ENCODE results near the gene COL25A1. TPM values are rescaled to one million over a fixed set of nuclear protein-coding genes. Genes with fewer than 3 reads are reported as not detected.

COL25A1 gene
- total and polyA plus RNA-seq, 4 donors = 0.61 to 4.4 (median 2.1) TPM

DNA sequence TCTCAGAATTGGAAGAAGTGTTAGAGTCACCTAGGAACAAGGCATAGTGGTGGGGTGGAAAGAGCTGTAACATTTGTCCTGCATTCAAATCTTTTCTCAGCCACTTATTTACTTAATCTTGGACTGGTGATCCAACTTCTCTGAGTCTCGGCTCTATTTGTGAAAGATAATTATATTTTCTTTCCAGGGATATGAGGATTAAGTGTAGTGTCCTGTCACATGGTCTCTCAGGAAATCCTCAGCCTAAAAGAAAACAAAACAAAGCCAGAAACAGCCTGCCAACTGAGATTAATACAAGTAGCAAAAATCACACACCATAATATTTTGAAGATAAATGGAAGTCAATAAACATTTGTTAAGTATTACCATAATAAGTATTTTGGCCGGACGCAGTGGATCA, 506.3 kb downstream of the COL25A1 start:
- no peak for TF ChIP-seq EGR1 (IDR thresholded peaks at IDR 0.05; ENCODE audit: low read depth in 2 of 2)
- TF ChIP-seq, protein P1, sequence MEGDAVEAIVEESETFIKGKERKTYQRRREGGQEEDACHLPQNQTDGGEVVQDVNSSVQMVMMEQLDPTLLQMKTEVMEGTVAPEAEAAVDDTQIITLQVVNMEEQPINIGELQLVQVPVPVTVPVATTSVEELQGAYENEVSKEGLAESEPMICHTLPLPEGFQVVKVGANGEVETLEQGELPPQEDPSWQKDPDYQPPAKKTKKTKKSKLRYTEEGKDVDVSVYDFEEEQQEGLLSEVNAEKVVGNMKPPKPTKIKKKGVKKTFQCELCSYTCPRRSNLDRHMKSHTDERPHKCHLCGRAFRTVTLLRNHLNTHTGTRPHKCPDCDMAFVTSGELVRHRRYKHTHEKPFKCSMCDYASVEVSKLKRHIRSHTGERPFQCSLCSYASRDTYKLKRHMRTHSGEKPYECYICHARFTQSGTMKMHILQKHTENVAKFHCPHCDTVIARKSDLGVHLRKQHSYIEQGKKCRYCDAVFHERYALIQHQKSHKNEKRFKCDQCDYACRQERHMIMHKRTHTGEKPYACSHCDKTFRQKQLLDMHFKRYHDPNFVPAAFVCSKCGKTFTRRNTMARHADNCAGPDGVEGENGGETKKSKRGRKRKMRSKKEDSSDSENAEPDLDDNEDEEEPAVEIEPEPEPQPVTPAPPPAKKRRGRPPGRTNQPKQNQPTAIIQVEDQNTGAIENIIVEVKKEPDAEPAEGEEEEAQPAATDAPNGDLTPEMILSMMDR (IDR thresholded peaks at IDR 0.05; ENCODE audit: low read depth, low read length, missing input control) = no peak
- TF ChIP-seq TAF1 (conservative IDR thresholded peaks at IDR 0.05) = no peak
- no peak for TF ChIP-seq HNF4A (conservative IDR thresholded peaks at IDR 0.05)
- TF ChIP-seq SP1 (IDR thresholded peaks at IDR 0.05) = no peak
- TF ChIP-seq HNF4G (IDR thresholded peaks at IDR 0.05) = no peak
- no peak for TF ChIP-seq JUND (IDR thresholded peaks at IDR 0.05)
- TF ChIP-seq RXRA (IDR thresholded peaks at IDR 0.05) = no peak
- TF ChIP-seq, protein P2, sequence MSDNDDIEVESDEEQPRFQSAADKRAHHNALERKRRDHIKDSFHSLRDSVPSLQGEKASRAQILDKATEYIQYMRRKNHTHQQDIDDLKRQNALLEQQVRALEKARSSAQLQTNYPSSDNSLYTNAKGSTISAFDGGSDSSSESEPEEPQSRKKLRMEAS (IDR thresholded peaks at IDR 0.05) = no peak
- no peak for TF ChIP-seq RAD21 (IDR thresholded peaks at IDR 0.05)
- no peak for TF ChIP-seq NR2F2 (IDR thresholded peaks at IDR 0.05)
- TF ChIP-seq FOXA2 (IDR thresholded peaks at IDR 0.05) = no peak
- TF ChIP-seq, protein P3, sequence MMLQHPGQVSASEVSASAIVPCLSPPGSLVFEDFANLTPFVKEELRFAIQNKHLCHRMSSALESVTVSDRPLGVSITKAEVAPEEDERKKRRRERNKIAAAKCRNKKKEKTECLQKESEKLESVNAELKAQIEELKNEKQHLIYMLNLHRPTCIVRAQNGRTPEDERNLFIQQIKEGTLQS (IDR thresholded peaks at IDR 0.05) = no peak
- TF ChIP-seq GABPA (IDR thresholded peaks at IDR 0.05 in 1 of 2, conservative IDR thresholded peaks at IDR 0.05 in 1 of 2) = no peak
- no peak for TF ChIP-seq YY1 (IDR thresholded peaks at IDR 0.05)
- Histone ChIP-seq H3K9me3 (ENCODE audit: control insufficient read depth in 4 of 4, low read length in 3 of 4) (no peaks in the 10 kb centered on the region), H3K4me3 (ENCODE audit: low read depth in 1 of 3, low read length in 3 of 3) (no peak overlapping the region), H3K27me3 (ENCODE audit: control insufficient read depth in 4 of 4, insufficient read depth in 4 of 4, low read length in 3 of 4) (no peaks in the 10 kb centered on the region), H3K36me3 (ENCODE audit: control insufficient read depth in 4 of 4, insufficient read depth in 3 of 4, low read depth in 1 of 4, low read length in 3 of 4) (no peaks in the 10 kb centered on the region), H3K4me1 (ENCODE audit: control insufficient read depth in 4 of 4, insufficient read depth in 4 of 4, low read length in 3 of 4) (peaks cover 4 to 38% (median 34%) of the 10 kb centered on the region in 4 donors), H3K27ac (ENCODE audit: low read depth in 1 of 2, low read length in 2 of 2) (peak overlapping the region in 1 of 2 donors; percentile 60), H3K9ac (ENCODE audit: low read depth in 1 of 2, low read length in 2 of 2) (no peak overlapping the region)
- no peak for DNase-seq (ENCODE audit: low spot score)
- WGBS = 64% methylated on average over 3 of the region's 3 CpGs

DNA sequence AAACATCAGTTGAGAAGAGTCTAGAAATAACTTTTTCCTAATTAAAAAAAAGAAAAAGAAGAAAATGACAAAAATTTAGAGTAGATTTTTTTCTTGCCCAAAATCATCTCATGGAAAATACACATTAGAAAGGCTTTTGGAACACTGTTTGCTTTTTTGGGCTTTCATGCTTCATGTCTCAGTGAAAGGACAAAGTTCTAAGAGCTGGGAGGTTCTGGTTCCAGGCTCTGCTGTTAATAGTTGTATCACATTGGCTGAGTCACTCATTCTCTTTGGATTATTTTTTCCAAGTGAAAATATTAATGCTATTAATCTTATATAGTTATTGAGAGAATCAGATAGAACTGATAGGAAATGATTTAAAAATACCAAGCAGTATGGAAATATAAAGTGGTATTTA, 506.7 kb downstream of the COL25A1 start:
- no peak for DNase-seq (ENCODE audit: low spot score)
- no peak overlapping the region for H3K4me3 ChIP-seq (ENCODE audit: low read depth in 1 of 3, low read length in 3 of 3)
- no peak overlapping the region for H3K9ac ChIP-seq (ENCODE audit: low read depth in 1 of 2, low read length in 2 of 2)
- no peaks in the 10 kb centered on the region for H3K9me3 ChIP-seq (ENCODE audit: control insufficient read depth in 4 of 4, low read length in 3 of 4)
- H3K27ac ChIP-seq (ENCODE audit: low read depth in 1 of 2, low read length in 2 of 2) = peak overlapping the region in 1 of 2 donors; percentile 60
- TF ChIP-seq HNF4G (IDR thresholded peaks at IDR 0.05) = peak; percentile 65
- TF ChIP-seq SP1 (IDR thresholded peaks at IDR 0.05) = peak; percentile 60
- TF ChIP-seq EGR1 (IDR thresholded peaks at IDR 0.05; ENCODE audit: low read depth in 2 of 2) = no peak
- TF ChIP-seq NR2F2 (IDR thresholded peaks at IDR 0.05) = no peak
- TF ChIP-seq, protein P1 (IDR thresholded peaks at IDR 0.05; ENCODE audit: low read depth, low read length, missing input control) = no peak
- TF ChIP-seq HNF4A (conservative IDR thresholded peaks at IDR 0.05) = peak; percentile 78 to 81
- TF ChIP-seq YY1 (IDR thresholded peaks at IDR 0.05) = no peak
- TF ChIP-seq, protein P3 (IDR thresholded peaks at IDR 0.05) = no peak
- TF ChIP-seq GABPA (IDR thresholded peaks at IDR 0.05 in 1 of 2, conservative IDR thresholded peaks at IDR 0.05 in 1 of 2) = no peak
- TF ChIP-seq, protein P4, sequence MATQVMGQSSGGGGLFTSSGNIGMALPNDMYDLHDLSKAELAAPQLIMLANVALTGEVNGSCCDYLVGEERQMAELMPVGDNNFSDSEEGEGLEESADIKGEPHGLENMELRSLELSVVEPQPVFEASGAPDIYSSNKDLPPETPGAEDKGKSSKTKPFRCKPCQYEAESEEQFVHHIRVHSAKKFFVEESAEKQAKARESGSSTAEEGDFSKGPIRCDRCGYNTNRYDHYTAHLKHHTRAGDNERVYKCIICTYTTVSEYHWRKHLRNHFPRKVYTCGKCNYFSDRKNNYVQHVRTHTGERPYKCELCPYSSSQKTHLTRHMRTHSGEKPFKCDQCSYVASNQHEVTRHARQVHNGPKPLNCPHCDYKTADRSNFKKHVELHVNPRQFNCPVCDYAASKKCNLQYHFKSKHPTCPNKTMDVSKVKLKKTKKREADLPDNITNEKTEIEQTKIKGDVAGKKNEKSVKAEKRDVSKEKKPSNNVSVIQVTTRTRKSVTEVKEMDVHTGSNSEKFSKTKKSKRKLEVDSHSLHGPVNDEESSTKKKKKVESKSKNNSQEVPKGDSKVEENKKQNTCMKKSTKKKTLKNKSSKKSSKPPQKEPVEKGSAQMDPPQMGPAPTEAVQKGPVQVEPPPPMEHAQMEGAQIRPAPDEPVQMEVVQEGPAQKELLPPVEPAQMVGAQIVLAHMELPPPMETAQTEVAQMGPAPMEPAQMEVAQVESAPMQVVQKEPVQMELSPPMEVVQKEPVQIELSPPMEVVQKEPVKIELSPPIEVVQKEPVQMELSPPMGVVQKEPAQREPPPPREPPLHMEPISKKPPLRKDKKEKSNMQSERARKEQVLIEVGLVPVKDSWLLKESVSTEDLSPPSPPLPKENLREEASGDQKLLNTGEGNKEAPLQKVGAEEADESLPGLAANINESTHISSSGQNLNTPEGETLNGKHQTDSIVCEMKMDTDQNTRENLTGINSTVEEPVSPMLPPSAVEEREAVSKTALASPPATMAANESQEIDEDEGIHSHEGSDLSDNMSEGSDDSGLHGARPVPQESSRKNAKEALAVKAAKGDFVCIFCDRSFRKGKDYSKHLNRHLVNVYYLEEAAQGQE (IDR thresholded peaks at IDR 0.05) = no peak
- TF ChIP-seq FOXA2 (IDR thresholded peaks at IDR 0.05) = no peak
- TF ChIP-seq RAD21 (IDR thresholded peaks at IDR 0.05) = peak; percentile 11 to 23
- TF ChIP-seq JUND (IDR thresholded peaks at IDR 0.05) = peak in 1 of 2 donors; percentile 52
- TF ChIP-seq RXRA (IDR thresholded peaks at IDR 0.05) = peak; percentile 8 to 40
- TF ChIP-seq FOXA1 (IDR thresholded peaks at IDR 0.05) = no peak
- TF ChIP-seq, protein P5, sequence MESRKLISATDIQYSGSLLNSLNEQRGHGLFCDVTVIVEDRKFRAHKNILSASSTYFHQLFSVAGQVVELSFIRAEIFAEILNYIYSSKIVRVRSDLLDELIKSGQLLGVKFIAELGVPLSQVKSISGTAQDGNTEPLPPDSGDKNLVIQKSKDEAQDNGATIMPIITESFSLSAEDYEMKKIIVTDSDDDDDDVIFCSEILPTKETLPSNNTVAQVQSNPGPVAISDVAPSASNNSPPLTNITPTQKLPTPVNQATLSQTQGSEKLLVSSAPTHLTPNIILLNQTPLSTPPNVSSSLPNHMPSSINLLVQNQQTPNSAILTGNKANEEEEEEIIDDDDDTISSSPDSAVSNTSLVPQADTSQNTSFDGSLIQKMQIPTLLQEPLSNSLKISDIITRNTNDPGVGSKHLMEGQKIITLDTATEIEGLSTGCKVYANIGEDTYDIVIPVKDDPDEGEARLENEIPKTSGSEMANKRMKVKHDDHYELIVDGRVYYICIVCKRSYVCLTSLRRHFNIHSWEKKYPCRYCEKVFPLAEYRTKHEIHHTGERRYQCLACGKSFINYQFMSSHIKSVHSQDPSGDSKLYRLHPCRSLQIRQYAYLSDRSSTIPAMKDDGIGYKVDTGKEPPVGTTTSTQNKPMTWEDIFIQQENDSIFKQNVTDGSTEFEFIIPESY (IDR thresholded peaks at IDR 0.05) = no peak
- TF ChIP-seq TAF1 (conservative IDR thresholded peaks at IDR 0.05) = no peak
- TF ChIP-seq, protein P2 (IDR thresholded peaks at IDR 0.05) = peak; percentile 14
- H3K4me1 ChIP-seq (ENCODE audit: control insufficient read depth in 4 of 4, insufficient read depth in 4 of 4, low read length in 3 of 4) = peaks cover 4 to 39% (median 35%) of the 10 kb centered on the region in 4 donors
- H3K27me3 ChIP-seq (ENCODE audit: control insufficient read depth in 4 of 4, insufficient read depth in 4 of 4, low read length in 3 of 4) = no peaks in the 10 kb centered on the region
- no peaks in the 10 kb centered on the region for H3K36me3 ChIP-seq (ENCODE audit: control insufficient read depth in 4 of 4, insufficient read depth in 3 of 4, low read depth in 1 of 4, low read length in 3 of 4)
